NCI-H2029 treated with DMSO at 0.1 percent for 48 hours (cell line): ENCODE results near the gene TMEM51.
A peak's percentile ranks its signal among the peaks of the same experiment; 100 is the strongest.

ENCODE experiments used
- DNase-seq: peaks from one replicate; lab custom pipeline; 2025; lab: John Stamatoyannopoulos, UW

TMEM51 gene

DNA sequence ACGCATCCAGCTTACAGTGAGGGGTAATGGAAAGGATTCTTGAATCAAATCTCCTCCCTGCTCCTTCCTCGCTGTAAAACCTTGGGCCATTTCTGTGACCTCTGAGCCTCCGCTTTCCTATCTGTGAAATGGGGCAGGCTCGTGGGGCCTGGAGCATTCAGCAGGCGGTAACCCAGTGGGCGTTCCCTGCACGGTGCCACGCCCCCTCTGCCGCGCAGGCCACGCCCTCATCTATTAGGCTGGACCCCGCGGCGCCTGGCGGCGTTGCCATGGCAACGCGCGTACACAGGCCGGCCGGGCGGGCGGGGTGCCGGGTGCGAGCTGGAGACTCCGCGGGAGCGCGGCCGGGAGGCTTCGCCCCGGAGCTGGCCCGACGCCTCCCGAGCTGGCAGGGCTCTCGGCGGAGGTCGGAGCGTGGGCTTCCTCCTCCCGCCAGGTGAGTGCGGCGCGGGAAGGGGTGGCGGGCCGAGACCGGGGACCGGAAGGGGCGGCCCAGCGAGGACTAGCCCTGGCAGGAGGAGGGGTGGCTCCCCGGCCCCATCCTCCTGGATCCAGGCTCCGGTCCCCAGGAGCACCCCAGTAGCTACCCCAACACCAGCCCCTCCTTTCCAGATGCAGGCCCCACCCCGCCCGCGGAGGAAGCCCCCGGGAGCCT, 93.5 kb downstream of the TMEM51 start, which contains the start of gene FHAD1:
FHAD1 (plus strand) TSS at position 264 of the 655 bp plus-strand sequence. CDS start 4,562 bp downstream, outside the sequence.
- DNase-seq = peak; percentile 33

DNA sequence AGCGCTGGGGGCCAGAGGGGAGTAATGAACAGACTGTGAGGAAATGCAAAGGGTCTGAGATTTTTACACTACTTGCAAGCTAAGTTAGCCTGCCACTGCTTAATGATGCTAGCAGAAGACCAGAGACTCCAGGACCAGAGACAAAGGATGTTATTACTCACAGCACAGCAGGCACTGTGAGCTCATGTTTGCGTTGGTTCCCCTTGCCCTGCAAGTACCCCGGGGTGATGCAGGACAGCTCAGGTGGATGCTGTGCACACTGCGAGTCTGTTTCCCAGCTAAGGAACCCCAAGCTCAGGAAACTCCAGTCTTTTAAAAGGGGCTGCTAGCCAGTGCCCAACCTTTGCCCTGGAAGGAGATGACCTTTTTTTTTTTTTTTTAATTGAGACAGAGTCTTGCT, 94.7 kb downstream of the TMEM51 start:
- no peak for DNase-seq

DNA sequence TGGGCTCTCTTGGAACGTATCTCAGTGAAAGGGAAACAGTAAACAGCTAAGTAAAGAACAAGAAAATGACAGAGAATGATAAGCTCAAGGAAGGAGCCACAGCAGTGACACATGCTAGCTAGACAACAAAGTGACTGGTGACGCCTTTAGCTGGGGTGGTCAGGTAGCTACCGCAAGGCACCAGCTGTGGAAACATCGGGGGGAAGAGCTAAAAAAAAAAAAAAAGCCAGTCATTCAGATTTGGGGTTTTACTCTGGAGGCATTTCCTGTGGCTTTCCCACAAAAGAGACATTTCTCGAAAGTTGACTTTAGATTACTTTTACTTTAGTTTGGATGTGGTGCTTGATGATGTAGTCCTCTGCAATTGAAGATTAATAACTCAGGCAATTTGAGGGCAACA, 95.5 kb downstream of the TMEM51 start:
- DNase-seq = no peak

GRCh38 chr1:15251857-15252835, 98.6 kb downstream of the TMEM51 start:
- DNase-seq = peak; percentile 86

- no peak for DNase-seq
Measured at GRCh38 chr1:15254559-15254958, 101.0 kb downstream of the TMEM51 start.

DNA sequence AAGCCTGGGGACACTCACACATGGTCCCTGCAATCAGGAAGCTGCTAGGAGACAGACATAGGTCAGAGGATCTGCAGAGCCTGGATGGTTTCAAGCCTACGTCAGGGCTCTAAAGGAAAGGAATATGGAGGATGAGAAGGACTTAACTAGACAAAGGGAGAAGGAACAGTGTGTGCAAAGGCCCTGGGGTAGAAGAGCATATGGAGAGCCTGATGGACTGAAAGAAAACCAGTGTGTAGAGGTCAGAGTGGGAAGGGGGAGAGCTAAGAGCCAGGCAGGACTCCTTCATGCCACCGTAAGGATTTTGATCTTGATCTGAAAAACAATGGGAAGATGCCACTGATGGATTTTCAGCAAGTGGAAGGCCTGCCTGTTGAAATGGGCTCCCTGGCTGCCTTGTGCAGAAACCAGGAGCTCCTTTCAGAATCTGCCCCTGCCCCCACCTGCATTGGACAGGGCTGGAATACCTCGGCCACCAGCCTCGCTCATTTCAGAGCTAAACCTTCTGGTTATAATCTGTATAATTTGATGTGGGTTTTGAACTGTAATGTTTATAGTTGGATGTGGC, 102.1 kb downstream of the TMEM51 start:
- no peak for DNase-seq

GRCh38 chr1:15256584-15256983, 103.0 kb downstream of the TMEM51 start:
- no peak for DNase-seq

GRCh38 chr1:15257309-15257708, 103.8 kb downstream of the TMEM51 start:
- DNase-seq = no peak

GRCh38 chr1:15258833-15259621, 105.5 kb downstream of the TMEM51 start:
- DNase-seq = no peak

DNA sequence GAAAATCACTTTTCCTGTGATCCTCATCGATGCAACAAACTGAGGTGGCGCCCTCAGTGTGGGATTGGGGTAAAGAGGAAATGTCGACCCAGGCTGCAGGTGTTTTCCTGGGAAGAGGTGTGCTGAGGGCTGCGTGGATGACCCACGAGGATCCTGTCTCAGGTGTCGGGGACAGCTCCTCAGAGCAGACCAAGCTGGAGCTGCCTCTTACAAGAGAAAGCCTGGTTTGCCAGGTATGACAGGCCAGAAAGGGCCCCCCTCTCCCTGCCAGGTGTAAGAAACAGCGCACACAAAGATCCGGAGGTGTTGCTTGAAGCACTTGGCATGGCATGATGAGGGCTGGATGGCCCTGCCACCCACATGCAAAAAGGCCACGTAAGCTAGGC, 106.1 kb downstream of the TMEM51 start:
- no peak for DNase-seq

GRCh38 chr1:15260418-15261154, 107.0 kb downstream of the TMEM51 start:
- DNase-seq = no peak

GRCh38 chr1:15261155-15262002, 107.8 kb downstream of the TMEM51 start:
- DNase-seq = no peak

- DNase-seq = no peak
Measured at GRCh38 chr1:15262003-15262377, 108.4 kb downstream of the TMEM51 start.

- no peak for DNase-seq
Measured at GRCh38 chr1:15262706-15263105, 109.2 kb downstream of the TMEM51 start.

GRCh38 chr1:15264769-15265168, 111.2 kb downstream of the TMEM51 start:
- DNase-seq = no peak
